Measurements from ENCODE around the gene BCAS1. TPM values are rescaled to one million over a fixed set of nuclear protein-coding genes. Genes with fewer than 3 reads are reported as not detected.
A peak's percentile ranks its signal among the peaks of the same experiment; 100 is the strongest.

BCAS1 gene
- total RNA-seq, 6 experiments from 2014 or later, result 0.07 to 0.43 (median 0.15) TPM; not detected in 2

DNA sequence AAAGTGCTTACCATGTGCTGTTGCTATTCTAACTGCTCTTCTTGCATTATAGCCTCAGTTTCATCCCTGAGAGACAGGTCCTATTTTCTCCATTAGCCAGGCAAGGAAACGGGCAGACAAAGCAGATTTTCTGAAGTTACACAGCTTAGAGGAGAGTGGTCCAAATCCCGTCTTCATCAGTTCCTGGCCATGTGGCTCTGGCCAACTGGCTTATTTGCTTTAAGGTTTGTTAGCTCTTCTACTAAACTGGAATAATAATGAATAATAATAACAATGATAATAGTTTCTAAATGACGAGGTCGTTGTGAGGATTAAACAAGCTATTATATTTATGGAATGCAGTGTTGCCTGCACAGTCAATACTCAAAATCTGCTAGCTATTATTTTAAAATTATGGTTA lies 35.8 kb upstream of the BCAS1 start:
- 33% methylated on average over 4 of the region's 4 CpGs for WGBS (ENCODE audit: insufficient coverage, low coverage, low lambda C conversion rate, missing lambda C conversion rate)
- ATAC-seq, result peak in 1 of 4 donors; percentile 28

GRCh38 chr20:54105653-54106052 lies 35.3 kb upstream of the BCAS1 start:
- H3K36me3 ChIP-seq, result no peaks in the 10 kb centered on the region
- peak overlapping the region in 1 of 3 donors; percentile 11 for H3K4me3 ChIP-seq
- DNase-seq, result no peak
- 43% methylated on average over 4 of the region's 4 CpGs for WGBS (ENCODE audit: insufficient coverage, low coverage, low lambda C conversion rate, missing lambda C conversion rate)
- H3K27me3 ChIP-seq, result no peaks in the 10 kb centered on the region
- H3K4me1 ChIP-seq, result peaks cover 0 to 59% (median 23%) of the 10 kb centered on the region in 4 donors
- TF ChIP-seq POLR2A (IDR thresholded peaks at IDR 0.05), result no peak
- TF ChIP-seq, protein P1, sequence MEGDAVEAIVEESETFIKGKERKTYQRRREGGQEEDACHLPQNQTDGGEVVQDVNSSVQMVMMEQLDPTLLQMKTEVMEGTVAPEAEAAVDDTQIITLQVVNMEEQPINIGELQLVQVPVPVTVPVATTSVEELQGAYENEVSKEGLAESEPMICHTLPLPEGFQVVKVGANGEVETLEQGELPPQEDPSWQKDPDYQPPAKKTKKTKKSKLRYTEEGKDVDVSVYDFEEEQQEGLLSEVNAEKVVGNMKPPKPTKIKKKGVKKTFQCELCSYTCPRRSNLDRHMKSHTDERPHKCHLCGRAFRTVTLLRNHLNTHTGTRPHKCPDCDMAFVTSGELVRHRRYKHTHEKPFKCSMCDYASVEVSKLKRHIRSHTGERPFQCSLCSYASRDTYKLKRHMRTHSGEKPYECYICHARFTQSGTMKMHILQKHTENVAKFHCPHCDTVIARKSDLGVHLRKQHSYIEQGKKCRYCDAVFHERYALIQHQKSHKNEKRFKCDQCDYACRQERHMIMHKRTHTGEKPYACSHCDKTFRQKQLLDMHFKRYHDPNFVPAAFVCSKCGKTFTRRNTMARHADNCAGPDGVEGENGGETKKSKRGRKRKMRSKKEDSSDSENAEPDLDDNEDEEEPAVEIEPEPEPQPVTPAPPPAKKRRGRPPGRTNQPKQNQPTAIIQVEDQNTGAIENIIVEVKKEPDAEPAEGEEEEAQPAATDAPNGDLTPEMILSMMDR (IDR thresholded peaks at IDR 0.05), result no peak
- intact Hi-C loops (cut with DNase I), result no loop called here
- peak overlapping the region in 1 of 3 donors; percentile 95 for H3K27ac ChIP-seq
- no peaks in the 10 kb centered on the region for H3K9me3 ChIP-seq
- no peak for ATAC-seq

More for the DNA sequence above, 35.8 kb upstream of the BCAS1 start:
- no peaks in the 10 kb centered on the region for H3K36me3 ChIP-seq
- no peaks in the 10 kb centered on the region for H3K9me3 ChIP-seq
- H3K27me3 ChIP-seq, result no peaks in the 10 kb centered on the region
- peaks cover 0 to 59% (median 23%) of the 10 kb centered on the region in 4 donors for H3K4me1 ChIP-seq
- no peak for TF ChIP-seq POLR2A (IDR thresholded peaks at IDR 0.05)
- TF ChIP-seq, protein P1 (IDR thresholded peaks at IDR 0.05), result no peak
- peak overlapping the region in 1 of 3 donors; percentile 95 for H3K27ac ChIP-seq
- peak overlapping the region in 1 of 3 donors; percentile 11 for H3K4me3 ChIP-seq
- DNase-seq, result no peak
- intact Hi-C loops (cut with DNase I), result no loop called here

- H3K4me3 ChIP-seq, result no peak overlapping the region
- no peaks in the 10 kb centered on the region for H3K36me3 ChIP-seq
- no peaks in the 10 kb centered on the region for H3K9me3 ChIP-seq
- no peak for DNase-seq
- ATAC-seq, result no peak
- 87% methylated on average over 4 of the region's 4 CpGs for WGBS (ENCODE audit: insufficient coverage, low coverage, low lambda C conversion rate, missing lambda C conversion rate)
- TF ChIP-seq, protein P1 (IDR thresholded peaks at IDR 0.05), result no peak
- TF ChIP-seq POLR2A (IDR thresholded peaks at IDR 0.05), result no peak
- intact Hi-C loops (cut with DNase I), result no loop called here
- peak overlapping the region in 2 of 3 donors; percentile 66 to 95 for H3K27ac ChIP-seq
- H3K27me3 ChIP-seq, result no peaks in the 10 kb centered on the region
- H3K4me1 ChIP-seq, result peaks cover 0 to 54% (median 23%) of the 10 kb centered on the region in 4 donors
Observed at GRCh38 chr20:54104781-54105180, 34.4 kb upstream of the BCAS1 start.

GRCh38 chr20:54103762-54104600 lies 33.6 kb upstream of the BCAS1 start:
- WGBS (ENCODE audit: insufficient coverage, low coverage, low lambda C conversion rate, missing lambda C conversion rate), result 44% methylated on average over 6 of the region's 6 CpGs
- DNase-seq (peak; percentile 66 to 91 (median 90)), ATAC-seq (peak; percentile 62 to 88 (median 76))
- TF ChIP-seq, protein P1 (IDR thresholded peaks at IDR 0.05), result no peak
- TF ChIP-seq POLR2A (IDR thresholded peaks at IDR 0.05), result no peak
- peak overlapping the region; percentile 64 to 95 (median 67) for H3K27ac ChIP-seq
- H3K4me1 ChIP-seq, result peaks cover 0 to 54% (median 23%) of the 10 kb centered on the region in 4 donors
- H3K9me3 ChIP-seq, result no peaks in the 10 kb centered on the region
- peak overlapping the region; percentile 7 to 27 (median 15) for H3K4me3 ChIP-seq
- H3K27me3 ChIP-seq, result no peaks in the 10 kb centered on the region
- intact Hi-C loops (cut with DNase I), result no loop called here
- H3K36me3 ChIP-seq, result no peaks in the 10 kb centered on the region

All from right lobe of liver (tissue), 6 donors.